Measurements from ENCODE around the gene LIAS.
"Not testable (repeated sequence)": the region's sequence is repeated elsewhere in the genome, so short reads cannot be mapped to it uniquely, and the experiment has no call there.

LIAS gene

DNA sequence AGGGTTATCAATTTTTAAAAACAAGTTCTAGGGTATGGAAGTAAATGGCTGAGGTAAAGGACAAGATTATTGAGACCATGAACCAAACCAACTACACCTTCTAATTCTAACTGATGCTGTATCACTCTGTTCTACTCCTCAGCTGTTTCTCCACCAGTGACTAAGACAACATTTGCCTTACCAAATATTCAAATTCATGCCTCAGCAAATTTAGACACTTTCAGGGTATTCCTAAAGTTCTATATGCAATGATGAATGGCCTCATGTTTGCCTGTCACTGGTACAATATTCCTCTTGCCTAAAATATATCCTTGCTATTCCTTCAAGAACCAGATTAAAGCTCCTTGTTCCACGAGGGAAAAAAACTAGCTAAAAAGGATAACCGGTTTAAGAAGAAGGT, 5.1 kb upstream of the LIAS start:
- no peak for DNase-seq

DNA sequence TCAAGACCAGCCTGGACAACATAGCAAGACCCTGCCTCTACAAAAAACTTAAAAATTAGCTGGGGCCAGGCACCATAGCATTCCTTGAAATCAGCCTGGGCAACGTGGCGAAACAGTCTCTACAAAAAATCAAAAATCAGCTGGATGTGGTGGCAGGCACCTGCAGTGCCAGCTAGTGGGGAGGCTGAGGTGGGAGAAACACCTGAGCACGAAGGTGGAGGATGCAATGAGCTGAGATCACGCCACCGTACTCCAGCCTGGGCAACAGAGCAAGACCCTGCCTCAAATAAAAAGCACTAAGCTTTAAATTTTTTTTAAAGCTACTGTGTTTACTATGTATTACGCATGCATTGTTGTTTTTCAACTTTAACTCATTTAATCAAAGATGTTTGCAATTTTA, 3.4 kb upstream of the LIAS start:
- DNase-seq = no peak

DNA sequence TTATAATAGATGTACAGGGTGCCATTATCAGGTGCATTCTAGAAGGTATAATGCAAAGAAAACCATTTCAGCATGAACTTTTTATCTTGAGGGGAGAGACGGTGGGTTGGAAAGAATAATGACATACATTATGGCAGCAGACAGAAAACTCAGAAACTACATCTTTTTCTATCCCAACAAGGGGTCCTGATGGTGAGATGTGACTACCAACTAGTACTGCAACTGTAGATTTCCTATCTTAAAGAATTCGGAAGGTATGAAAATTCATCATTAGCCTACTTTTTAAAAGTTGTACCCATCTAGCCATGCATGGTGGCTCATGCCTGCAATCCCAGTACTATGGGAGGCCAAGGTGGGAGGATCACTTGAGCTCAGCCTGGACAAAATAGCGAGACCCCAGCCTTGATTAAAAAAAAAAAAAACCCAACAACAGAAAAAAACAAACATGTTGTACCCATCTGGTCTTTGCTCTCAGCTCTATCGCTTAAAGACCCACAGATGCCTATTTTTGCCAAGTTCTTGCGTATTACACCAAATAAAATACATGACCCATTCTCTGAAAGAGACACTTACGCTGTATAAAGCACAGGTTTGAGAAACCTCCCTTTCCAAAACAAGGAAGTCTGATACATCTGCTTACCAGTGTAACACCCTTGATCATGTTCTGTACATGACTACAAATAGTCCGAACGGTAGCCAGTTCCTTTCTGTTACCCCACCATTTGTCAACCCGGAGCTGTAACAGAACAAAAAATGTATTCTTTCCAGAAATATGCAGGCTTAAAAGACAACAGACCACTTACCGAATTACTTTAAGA, 1.7 kb upstream of the LIAS start:
- DNase-seq = no peak

DNA sequence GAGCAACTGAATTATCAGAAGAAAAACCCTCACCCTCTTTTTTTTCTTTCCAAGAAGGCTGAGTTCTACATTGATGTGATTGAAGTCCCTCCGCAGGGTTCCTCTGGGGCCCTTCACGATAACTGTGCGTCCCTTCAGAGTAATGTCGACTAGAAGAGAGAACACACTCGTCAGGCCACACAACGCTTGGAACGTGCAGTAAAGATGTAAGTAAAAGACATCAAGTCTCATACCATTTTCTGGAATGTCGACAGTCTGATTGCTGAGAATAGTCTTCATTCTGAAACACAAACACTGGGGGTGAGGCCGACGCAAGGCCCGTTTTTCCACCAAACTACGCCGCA, 723 bp upstream of the LIAS start:
- not testable (repeated sequence) for DNase-seq

DNA sequence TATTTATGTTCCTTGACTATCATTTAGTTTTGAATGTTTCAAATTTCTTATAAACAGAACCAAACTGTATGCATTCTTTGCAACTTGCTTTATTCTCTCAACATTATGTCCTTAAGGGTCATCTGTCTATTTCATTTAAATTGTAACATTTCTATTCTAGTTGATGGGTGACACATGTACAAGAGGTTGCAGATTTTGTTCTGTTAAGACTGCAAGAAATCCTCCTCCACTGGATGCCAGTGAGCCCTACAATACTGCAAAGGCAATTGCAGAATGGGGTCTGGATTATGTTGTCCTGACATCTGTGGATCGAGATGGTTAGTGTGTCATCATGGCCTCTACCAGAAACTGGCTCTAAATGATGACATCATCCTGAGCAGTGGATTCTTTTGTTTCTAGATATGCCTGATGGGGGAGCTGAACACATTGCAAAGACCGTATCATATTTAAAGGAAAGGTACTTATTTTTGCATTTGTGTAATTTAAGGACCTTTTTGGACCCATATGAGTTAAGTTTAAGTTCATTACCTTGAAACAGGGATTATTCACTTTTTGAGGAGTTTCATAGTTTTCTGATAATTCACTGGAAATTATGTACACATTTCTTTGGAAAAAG, 6.1 kb downstream of the LIAS start:
- peak; percentile 36 for DNase-seq

DNA sequence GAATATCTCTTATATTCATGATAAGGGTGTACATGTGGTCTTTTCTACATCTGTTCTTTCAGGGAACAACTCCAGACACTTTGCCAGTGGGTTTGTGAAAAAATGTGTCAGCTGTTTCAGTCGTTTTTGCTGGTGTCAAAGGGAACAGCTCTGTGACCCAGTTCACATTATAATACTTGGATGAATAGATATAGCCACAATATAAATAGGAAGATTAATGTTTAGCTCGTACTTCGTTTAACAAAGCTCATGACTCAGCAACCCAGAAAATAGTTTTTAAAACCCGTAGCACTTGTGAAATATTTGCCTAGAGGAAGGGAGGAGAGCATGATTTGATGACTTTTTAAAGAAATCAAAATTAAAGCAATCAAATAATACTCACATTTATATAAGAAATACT, 7.9 kb downstream of the LIAS start:
- no peak for DNase-seq

DNA sequence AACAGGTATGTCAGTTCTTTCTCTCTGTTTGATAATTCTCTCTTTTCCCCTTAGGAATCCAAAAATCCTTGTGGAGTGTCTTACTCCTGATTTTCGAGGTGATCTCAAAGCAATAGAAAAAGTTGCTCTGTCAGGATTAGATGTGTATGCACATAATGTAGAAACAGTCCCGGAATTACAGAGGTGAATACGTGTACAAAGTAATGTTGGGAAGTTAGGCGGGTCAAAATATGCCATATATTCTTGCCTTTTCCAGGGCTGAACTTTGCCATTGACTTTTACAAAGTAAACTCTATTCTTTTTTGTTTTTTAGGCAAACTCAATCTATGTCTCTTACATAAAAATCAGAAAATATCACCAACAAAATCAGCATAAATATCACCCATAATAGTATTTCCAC, 8.6 kb downstream of the LIAS start:
- no peak for DNase-seq

DNA sequence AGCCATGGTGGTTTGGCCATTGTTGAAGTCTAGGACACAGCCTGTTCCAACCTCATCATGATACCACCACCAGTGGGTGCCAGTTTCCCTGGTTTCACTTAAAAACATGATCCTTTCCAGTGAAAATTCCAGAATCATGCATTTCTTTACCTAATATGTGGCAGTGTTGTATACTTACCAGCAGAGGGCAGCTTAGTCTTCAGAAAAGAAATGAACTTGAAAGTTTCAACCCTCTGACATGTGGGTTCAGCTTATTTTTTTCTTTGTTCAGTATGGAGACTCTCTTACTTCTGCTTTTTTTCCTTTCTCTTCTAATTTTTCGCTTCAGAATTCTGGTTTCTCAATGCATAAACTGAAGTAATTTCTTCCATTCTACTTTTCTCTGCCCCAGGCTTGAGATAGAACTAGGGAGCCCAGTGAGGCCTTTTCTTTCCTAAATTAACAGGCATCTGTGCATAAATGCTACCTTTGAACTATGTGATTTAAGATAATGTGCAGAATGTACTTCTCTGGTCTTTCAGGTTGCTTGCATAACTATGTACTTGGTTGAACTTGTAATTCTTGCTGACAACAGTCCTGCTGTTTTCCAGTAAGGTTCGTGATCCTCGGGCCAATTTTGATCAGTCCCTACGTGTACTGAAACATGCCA, 10.7 kb downstream of the LIAS start:
- peak; percentile 89 for DNase-seq

DNA sequence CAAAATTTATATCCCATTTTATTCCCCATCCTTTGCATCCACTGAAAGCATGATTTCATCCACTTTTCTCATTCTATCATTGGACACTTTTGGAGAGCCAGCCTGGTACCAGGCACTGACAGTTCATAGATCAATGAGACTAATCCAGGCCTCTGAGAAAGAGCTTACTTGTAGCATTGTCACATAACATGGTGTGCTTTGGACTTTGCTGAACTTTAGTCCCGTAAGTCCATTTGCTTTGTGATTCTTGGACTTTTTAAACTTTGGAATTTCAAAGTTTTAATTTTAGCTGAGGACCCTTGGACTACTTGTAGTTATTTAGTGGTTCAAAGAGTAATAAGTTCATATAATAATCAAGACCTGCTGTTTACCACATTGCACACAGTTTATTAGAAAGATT, 11.5 kb downstream of the LIAS start:
- no peak for DNase-seq

DNA sequence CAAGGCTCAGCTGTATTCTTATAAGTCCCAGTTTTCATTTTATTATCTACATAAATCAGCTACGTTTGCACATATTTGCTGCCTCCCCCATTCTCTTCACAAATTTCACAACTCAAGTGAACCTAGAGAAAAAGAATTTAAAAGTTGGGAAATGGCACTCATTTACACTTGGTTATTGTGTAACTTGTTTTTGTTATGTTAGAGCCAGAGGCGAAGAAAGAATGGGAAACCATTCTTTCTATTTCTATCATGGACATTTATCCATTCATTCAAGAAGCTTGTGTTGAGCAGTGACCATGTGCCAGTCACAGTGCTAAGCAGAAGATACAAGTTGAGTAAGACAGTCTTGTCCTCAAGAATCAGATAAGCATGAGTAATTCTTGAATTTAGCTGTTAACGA, 13.5 kb downstream of the LIAS start:
- DNase-seq = no peak

DNA sequence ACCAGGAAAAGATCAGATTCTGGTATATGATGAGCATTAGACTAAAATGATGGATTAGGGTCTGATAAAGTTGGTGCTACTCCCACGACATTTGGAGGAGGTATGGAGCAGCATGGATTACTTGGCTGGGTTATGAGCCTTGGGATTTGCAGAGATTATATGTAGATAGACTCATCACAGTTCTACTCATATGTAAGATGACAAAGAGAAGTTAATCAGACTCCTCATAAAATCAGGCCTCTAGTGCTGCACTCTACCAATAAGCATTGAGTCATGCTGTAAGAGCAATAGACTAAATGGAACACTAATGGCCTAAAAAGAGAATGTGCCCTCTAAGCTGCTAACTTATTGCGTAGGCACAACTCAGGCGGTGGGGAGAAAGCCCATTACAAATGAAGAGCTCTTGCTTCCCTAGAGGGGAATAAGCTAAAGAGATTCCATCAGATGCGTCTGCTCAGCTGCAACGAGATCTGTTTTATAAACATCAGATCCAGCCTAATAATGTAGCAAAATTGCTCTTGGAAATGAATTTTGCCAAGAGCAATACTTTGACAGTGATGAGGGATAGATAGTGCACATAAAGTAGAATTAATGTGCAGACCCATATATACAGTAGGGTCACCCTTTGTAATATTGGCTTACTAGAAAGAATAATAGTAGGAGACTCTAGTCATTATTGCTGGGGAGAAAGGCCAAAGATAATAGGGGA, 17.5 kb downstream of the LIAS start:
- DNase-seq = no peak

DNA sequence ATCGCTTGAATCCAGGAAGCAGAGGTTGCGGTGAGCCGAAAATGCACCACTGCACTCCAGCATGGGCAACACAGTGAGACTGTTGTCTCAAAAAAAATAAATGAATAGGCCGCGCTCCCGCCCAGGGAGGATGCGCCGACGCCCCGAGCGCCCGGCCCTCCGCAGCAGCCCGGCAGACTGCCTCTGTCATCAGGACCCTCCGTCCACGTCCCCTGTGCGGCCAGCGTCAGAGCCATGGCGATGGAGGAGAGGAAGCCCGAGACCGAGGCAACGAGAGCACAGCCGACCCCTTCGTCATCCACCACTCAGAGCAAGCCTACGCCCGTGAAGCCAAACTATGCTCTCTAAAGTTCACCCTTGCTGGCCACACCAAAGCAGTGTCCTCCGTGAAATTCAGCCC, 21.4 kb downstream of the LIAS start:
- no peak for DNase-seq

DNA sequence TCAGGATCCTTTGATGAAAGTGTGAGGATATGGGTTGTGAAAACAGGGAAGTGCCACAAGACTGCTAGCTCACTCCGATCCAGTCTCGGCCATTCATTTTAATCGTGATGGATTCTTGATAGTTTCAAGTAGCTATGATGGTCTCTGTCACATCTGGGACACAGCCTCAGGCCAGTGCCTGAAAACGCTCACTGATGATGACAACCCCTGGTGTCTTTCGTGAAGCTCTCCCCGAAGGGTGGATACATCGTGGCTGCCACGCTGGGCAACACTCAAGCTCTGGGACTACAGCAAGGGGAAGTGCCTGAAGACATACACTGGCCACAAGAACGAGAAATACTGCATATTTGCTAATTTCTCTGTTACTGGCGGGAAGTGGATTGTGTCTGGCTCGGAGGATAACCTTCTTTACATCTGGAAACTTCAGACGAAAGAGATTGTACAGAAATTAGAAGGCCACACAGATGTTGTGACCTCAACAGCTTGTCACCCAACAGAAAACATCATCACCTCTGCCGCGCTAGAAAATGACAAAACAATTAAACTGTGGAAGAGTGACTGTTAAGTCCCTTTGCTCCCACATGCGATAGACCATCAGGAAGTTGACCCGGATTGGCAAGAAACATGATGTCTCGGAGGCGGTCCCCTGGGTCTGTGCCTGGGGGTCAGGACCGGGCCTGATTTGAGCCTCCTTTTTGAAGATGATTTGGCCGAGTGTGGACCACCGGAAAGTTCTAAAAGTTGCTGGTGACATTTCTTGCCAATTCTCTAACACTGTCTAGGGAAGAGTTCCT, 22.2 kb downstream of the LIAS start:
- peak; percentile 30 for DNase-seq

DNA sequence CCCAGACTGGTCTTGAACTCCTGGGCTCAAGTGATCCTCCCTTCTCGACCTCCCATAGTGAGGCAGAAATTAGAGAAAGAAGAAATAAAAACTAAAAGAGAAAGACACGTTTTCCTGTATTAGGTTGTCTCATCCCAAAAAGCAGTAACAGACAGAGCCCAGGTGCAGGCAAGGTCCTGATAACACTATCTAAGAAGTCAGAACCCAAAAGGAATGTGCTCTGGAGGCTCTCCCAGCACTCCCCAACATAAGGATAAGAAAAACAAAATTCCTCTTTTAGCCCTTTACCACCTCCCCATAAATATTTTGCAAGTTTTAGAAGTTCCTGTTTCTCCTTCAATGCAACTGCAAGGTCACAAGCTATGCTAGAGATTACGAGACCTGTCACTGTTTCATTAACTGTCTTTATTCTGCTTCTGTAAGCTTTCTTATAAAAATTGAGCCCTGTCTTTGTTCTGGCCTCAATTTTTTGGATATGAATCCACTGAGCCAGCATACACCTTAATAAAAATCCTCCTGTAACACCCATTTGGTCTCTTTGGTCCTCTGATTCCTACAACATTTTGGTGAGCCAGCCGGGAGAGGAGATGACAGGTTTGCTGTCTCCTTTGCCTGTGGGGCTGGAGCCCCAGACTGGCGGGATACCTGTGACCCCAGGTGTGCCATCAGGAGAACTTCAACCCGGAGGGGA, 25.9 kb downstream of the LIAS start:
- DNase-seq = peak; percentile 43

DNA sequence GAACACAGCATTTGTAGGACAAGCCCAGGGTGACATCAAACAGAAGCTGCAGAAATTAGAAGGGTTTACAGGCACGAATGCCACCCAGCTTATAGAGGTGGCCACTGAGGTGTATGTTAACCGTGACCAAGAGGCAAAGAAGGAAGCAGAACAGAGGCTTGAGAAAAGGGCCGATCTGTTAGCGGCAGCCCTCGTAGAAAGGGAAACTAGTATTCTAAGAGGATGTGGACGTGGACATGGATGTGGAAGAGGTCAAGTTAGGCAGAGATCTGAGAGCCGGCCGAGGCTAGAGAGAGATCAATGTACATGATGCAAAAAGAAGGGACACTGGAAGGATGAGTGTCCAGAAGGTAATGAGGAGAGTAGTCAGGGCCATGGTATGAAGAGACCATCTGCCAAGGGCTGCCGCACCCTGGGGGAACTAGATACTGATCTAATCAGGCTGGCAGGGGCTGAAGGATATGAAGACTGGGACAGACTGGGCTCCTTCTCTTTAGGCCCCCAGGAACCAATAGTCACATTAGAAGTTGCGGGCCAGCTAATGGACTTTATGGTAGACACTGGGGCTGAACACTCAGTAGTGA, 27.5 kb downstream of the LIAS start:
- peak; percentile 41 for DNase-seq

DNA sequence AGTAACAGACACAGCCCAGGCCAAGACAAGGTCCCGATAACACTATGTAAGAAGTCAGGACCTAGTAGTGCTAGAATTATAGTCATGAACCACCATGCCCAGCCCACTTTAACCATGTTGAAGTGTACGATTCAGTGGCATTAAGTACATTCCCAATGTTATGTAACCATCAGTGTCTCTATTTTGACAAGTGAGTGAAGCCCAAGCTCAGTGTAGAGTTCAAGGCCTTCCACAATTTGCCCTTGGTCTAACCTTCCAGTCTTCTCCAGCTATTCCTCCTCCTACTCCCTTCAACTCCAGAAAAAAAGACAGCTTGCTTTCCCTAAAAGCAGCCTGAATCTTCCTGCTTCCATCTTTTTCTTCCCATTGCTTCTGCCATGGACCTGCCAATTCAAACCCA, 31.5 kb downstream of the LIAS start:
- no peak for DNase-seq

DNA sequence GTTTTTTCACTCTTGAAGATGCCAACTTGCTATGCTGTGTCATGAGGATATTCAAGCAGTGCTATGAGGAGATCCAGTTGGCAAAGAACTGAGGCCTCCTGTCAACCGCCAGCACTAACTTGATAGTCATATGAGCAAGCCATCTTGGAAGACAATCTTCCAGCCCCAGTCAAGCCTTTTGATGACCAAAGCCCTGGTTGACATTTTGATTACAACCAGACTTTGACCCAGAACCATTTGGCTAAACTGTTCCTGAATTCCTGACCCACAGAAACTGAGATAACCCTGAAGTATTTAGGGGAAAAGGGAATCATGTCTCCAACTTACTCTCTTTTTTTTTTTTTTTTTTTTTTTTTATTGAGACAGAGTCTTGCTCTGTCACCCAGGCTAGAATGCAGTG, 35.5 kb downstream of the LIAS start:
- no peak for DNase-seq

DNA sequence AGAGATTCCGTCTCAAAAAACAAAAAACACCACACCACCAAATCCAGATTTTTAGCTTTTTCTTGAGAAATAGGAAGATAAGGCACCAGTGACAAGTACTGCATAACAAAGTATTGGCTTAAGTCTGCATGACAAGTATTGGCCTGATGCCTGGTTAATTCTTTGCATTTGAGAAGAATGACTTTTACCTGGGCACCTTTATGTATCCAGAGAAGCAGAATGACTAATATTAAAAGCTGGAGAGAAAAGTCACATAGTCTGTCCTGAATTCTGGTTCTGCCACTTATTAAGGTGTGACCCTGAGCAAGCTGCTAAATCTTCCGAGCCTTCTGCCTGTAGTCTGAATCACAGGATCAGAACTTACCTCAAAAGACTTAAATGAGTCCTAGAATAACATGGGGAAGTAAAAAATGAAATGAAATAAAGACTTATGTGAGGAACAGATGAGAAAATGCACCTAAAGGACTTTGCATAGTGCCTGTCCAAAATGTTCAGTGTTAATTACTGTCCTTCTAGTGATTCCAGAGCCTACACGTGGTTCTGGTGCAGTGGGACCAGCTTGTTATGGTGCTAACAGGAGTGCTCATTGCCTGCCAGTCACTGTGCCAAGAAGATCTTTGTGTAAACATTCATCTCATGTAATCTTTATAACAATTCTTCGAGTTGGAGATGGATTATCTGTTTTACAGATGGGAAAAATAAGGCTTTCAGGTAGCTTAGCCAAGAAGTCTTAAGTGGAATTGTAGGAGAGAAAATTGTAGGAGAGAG, 36.8 kb downstream of the LIAS start:
- no peak for DNase-seq

DNA sequence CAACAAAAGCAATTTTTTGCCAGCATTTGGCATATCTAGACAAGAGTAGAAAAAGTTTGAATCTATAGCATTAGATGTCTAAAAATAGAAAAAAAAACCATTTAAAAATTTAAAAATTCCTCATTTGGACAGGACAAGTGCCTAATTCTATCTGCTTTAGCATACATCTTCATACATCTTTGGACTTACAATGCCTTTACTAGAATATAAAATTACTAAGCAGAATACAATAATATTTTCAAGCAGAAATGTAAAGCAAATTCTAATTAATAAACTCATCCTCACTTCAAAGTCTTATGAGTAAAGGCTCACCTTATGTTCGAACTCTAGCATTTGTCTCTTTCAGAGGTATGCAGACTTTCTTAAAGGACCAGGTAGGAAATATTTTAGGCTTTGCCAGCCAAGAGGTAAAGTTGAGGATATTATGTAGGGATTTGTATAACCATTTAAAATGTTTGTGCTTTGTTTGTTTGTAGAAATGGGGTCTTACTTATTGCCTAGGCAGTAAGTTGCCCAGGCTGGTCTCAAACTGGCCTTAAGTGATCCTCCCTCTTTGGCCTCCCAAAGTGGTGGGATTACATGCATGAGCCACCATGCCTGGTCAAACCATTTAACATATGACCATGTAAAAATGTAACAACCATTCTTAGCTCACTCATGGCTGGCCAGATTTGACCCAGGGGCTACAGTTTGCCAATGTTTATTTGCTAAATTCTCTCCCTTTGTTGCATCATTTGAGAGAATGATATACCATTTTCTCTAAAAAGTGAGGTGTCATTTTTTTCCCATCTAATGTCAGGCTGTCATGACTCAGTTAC, 39.3 kb downstream of the LIAS start:
- DNase-seq = no peak

DNA sequence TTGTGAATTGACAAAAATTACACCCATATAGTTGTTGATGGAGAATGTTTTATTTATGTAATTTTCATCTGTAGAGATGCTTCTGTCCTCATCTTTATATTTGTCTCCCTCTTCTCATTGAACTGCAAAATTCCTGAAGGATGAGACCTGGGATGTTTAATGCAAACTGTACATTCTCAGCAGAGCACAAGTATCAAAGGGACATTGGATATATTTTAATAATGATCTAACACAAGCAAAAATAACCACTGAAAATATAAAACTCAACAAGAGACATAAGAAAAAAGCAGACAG, 39.8 kb downstream of the LIAS start:
- DNase-seq = no peak

Data from suppressor macrophage treated with lipopolysaccharide for 4 hours (primary cell).